Neural progenitor cell (in vitro differentiated cells): ENCODE data around the gene RMI2.

Experiments
- EZH2 ChIP-seq: fragments of 200-600 bp; sonication (generic); IDR thresholded peaks from 2 replicates; pipeline ENCODE4 v1.6.1; 2017; ENCODE audit warnings: antibody characterized with exemption, mild to moderate bottlenecking, moderate library complexity
- TF ChIP-seq, protein P1 (sequence below): fragments of 200-600 bp; sonication (generic); IDR thresholded peaks from 2 replicates; pipeline ENCODE4 v1.5.1; 2017; ENCODE audit warnings: antibody characterized with exemption, mild to moderate bottlenecking

DNA sequence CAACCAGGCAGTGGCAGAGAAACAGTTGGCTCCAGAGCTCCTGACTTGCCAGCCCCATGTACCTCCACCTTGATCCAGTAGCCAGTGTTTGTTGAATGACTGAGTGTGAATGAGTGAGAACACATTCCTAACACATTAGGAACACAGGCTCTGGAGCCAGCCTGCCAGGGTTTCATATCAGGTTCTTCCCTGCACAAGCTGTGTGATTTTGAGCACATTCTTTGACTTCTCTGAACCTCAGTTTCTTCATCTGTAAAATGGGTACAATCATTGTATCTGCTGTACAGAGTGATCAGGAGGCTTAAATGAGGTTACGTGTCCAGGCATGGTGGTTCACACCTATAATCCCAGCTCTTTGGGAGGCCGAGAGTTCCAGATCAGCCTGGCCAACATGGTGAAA is 13.3 kb upstream of the RMI2 start:
- TF ChIP-seq, protein P1, sequence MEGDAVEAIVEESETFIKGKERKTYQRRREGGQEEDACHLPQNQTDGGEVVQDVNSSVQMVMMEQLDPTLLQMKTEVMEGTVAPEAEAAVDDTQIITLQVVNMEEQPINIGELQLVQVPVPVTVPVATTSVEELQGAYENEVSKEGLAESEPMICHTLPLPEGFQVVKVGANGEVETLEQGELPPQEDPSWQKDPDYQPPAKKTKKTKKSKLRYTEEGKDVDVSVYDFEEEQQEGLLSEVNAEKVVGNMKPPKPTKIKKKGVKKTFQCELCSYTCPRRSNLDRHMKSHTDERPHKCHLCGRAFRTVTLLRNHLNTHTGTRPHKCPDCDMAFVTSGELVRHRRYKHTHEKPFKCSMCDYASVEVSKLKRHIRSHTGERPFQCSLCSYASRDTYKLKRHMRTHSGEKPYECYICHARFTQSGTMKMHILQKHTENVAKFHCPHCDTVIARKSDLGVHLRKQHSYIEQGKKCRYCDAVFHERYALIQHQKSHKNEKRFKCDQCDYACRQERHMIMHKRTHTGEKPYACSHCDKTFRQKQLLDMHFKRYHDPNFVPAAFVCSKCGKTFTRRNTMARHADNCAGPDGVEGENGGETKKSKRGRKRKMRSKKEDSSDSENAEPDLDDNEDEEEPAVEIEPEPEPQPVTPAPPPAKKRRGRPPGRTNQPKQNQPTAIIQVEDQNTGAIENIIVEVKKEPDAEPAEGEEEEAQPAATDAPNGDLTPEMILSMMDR, result no peak
- TF ChIP-seq EZH2, result no peak
